ENCODE measurements around the gene TNRC18.

DNA sequence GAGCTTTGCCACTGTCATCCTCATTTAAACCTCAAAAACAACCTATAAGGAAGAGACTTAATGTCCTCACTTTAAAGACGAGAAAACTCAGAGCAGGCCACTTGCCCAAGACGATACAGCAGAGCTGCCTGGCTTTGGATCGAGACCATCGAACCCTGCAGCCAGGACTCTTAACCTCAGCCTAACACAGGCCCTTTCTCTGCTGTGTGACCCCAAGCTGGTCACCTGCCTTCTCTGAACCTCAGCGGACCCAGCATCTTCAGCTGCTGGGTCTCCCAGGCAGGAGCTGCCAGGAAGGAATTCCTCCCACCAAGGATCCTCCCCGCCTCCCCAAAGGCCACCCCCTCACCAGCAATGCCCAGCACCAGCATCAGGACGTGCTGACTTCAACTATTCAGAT lies 32.7 kb downstream of the TNRC18 start:
- TF ChIP-seq POLR2A (IDR thresholded peaks at IDR 0.05; ENCODE audit: low read length) (no peak), GATA1 (IDR thresholded peaks at IDR 0.05; ENCODE audit: low read depth, low read length) (no peak)
